ENCODE measurements around the gene PUDP. TPM values are rescaled to one million over a fixed set of nuclear protein-coding genes. Genes with fewer than 3 reads are reported as not detected.

PUDP gene
- total and polyA plus RNA-seq, 4 donors, result 4.8 to 18.7 (median 7.6) TPM

DNA sequence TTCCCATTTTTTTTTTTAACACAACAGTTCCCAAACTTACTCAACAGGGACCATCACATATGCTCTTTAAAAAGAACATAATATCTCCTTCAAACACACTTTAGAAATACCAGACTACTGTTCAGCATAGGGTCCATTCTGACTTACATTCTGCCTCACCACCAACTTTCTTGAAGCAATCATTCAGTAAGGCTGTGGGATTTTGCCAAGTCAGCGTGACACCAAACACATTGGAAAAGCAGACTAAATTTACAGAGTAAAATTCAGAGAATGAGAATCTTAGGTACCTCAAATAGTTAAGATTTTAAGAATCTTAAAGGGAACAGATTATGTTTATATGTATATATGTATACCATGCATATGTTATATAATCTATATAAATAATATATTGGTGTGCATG, 7.2 kb upstream of the PUDP start:
- Histone ChIP-seq H3K4me3 (ENCODE audit: low read length in 2 of 2) (no peak overlapping the region), H3K36me3 (ENCODE audit: control insufficient read depth in 1 of 2, insufficient read depth in 2 of 2, low read length in 1 of 2) (no peaks in the 10 kb centered on the region), H3K27me3 (ENCODE audit: control insufficient read depth in 1 of 2, insufficient read depth in 2 of 2, low read length in 1 of 2) (no peaks in the 10 kb centered on the region), H3K27ac (ENCODE audit: low read depth in 1 of 2, low read length in 2 of 2) (no peak overlapping the region), H3K4me1 (ENCODE audit: control insufficient read depth in 1 of 2, insufficient read depth in 2 of 2, low read length in 2 of 2) (no peaks in the 10 kb centered on the region), H3K9me3 (ENCODE audit: control insufficient read depth, low read length) (no peaks in the 10 kb centered on the region)
- intact Hi-C loops (cut with DNase I), result no loop called here
- ATAC-seq (ENCODE audit: low FRiP score), result no peak
- WGBS, 2 donors, result 76 to 92% methylated on average over 1 of the region's 1 CpG
- DNase-seq, result no peak

GRCh38 chrX:7154041-7154597, 6.2 kb upstream of the PUDP start:
- no peaks in the 10 kb centered on the region for H3K27me3 ChIP-seq (ENCODE audit: control insufficient read depth in 1 of 2, insufficient read depth in 2 of 2, low read length in 1 of 2)
- H3K9me3 ChIP-seq (ENCODE audit: control insufficient read depth, low read length), result no peaks in the 10 kb centered on the region
- H3K4me3 ChIP-seq (ENCODE audit: low read length in 2 of 2), result no peak overlapping the region
- no peaks in the 10 kb centered on the region for H3K36me3 ChIP-seq (ENCODE audit: control insufficient read depth in 1 of 2, insufficient read depth in 2 of 2, low read length in 1 of 2)
- DNase-seq (no peak), ATAC-seq (ENCODE audit: low FRiP score) (no peak)
- intact Hi-C loops (cut with DNase I), result no loop called here
- 82 to 83% methylated on average over 7 of the region's 7 CpGs for WGBS, 2 donors
- H3K27ac ChIP-seq (ENCODE audit: low read depth in 1 of 2, low read length in 2 of 2), result no peak overlapping the region
- no peaks in the 10 kb centered on the region for H3K4me1 ChIP-seq (ENCODE audit: control insufficient read depth in 1 of 2, insufficient read depth in 2 of 2, low read length in 2 of 2)

- no peak for DNase-seq
- ATAC-seq (ENCODE audit: low FRiP score), result no peak
- 89 to 93% methylated on average over 2 of the region's 2 CpGs for WGBS, 2 donors
- no peaks in the 10 kb centered on the region for H3K4me1 ChIP-seq (ENCODE audit: control insufficient read depth in 1 of 2, insufficient read depth in 2 of 2, low read length in 2 of 2)
- H3K4me3 ChIP-seq (ENCODE audit: low read length in 2 of 2), result no peak overlapping the region
- no peaks in the 10 kb centered on the region for H3K36me3 ChIP-seq (ENCODE audit: control insufficient read depth in 1 of 2, insufficient read depth in 2 of 2, low read length in 1 of 2)
- no peaks in the 10 kb centered on the region for H3K9me3 ChIP-seq (ENCODE audit: control insufficient read depth, low read length)
- H3K27me3 ChIP-seq (ENCODE audit: control insufficient read depth in 1 of 2, insufficient read depth in 2 of 2, low read length in 1 of 2), result no peaks in the 10 kb centered on the region
- intact Hi-C loops (cut with DNase I), result no loop called here
- no peak overlapping the region for H3K27ac ChIP-seq (ENCODE audit: low read depth in 1 of 2, low read length in 2 of 2)
These were observed 5.3 kb upstream of the PUDP start for GRCh38 chrX:7153231-7153630.

- no peak overlapping the region for H3K4me3 ChIP-seq (ENCODE audit: low read length in 2 of 2)
- intact Hi-C loops (cut with DNase I), result no loop called here
- no peaks in the 10 kb centered on the region for H3K27me3 ChIP-seq (ENCODE audit: control insufficient read depth in 1 of 2, insufficient read depth in 2 of 2, low read length in 1 of 2)
- ATAC-seq (ENCODE audit: low FRiP score) (no peak), DNase-seq (no peak)
- 89 to 90% methylated on average over 5 of the region's 5 CpGs for WGBS, 2 donors
- H3K27ac ChIP-seq (ENCODE audit: low read depth in 1 of 2, low read length in 2 of 2), result no peak overlapping the region
- no peaks in the 10 kb centered on the region for H3K4me1 ChIP-seq (ENCODE audit: control insufficient read depth in 1 of 2, insufficient read depth in 2 of 2, low read length in 2 of 2)
- H3K9me3 ChIP-seq (ENCODE audit: control insufficient read depth, low read length), result no peaks in the 10 kb centered on the region
- no peaks in the 10 kb centered on the region for H3K36me3 ChIP-seq (ENCODE audit: control insufficient read depth in 1 of 2, insufficient read depth in 2 of 2, low read length in 1 of 2)
These were observed 1.5 kb upstream of the PUDP start for GRCh38 chrX:7149411-7149810.

DNA sequence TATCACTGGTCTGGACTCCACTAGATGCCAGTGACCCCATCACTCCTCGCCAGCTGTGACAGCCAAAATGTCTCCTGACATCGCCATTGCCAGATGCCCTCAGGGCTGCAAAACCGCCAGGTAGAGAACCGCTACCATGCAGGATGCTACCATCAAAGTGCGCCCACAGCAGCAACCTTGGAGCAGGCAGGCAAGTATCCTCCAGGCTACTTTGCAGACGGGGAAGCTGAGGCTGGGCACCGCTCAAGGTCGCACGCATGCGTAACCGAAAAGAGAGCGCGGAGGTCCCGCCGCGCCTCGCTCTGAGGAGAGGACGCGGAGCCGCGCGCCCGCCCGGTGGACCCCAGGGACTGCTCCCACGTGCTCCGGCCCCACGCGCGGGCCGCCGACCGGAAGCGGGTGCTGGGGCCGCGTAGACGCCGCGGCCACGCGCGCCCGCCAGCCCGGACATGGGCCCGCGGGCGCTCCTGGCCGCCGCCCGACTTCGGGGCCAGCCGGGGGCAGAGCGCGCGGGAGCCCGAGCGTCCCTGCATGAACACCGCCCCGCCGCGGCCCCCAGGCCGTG, 458 bp downstream of the PUDP start, which contains the start of gene STS:
Gene STS, plus strand, starts transcription at position 300 of the 565 bp plus-strand sequence. CDS start 105,488 bp downstream, outside the sequence.
- H3K9me3 ChIP-seq (ENCODE audit: control insufficient read depth, low read length), result no peaks in the 10 kb centered on the region
- peak within 1 kb of the TSS; percentile 20 to 78 for H3K27ac ChIP-seq (ENCODE audit: low read depth in 1 of 2, low read length in 2 of 2)
- no peaks in the 10 kb centered on the region for H3K36me3 ChIP-seq (ENCODE audit: control insufficient read depth in 1 of 2, insufficient read depth in 2 of 2, low read length in 1 of 2)
- H3K4me1 ChIP-seq (ENCODE audit: control insufficient read depth in 1 of 2, insufficient read depth in 2 of 2, low read length in 2 of 2), result no peaks in the 10 kb centered on the region
- intact Hi-C loops (cut with DNase I), result no loop called here
- H3K27me3 ChIP-seq (ENCODE audit: control insufficient read depth in 1 of 2, insufficient read depth in 2 of 2, low read length in 1 of 2), result no peaks in the 10 kb centered on the region
- peak within 1 kb of the TSS; percentile 88 to 96 for H3K4me3 ChIP-seq (ENCODE audit: low read length in 2 of 2)
- DNase-seq (peak; percentile 68 to 86), ATAC-seq (ENCODE audit: low FRiP score) (peak; percentile 86)
- WGBS, 2 donors, result 0% methylated on average over 32 to 61 of the region's 61 CpGs

GRCh38 chrX:7146703-7147412, 1.1 kb downstream of the PUDP start:
- Histone ChIP-seq H3K27me3 (ENCODE audit: control insufficient read depth in 1 of 2, insufficient read depth in 2 of 2, low read length in 1 of 2) (no peaks in the 10 kb centered on the region), H3K4me1 (ENCODE audit: control insufficient read depth in 1 of 2, insufficient read depth in 2 of 2, low read length in 2 of 2) (no peaks in the 10 kb centered on the region), H3K4me3 (ENCODE audit: low read length in 2 of 2) (peak overlapping the region; percentile 47 to 88), H3K9me3 (ENCODE audit: control insufficient read depth, low read length) (no peaks in the 10 kb centered on the region), H3K27ac (ENCODE audit: low read depth in 1 of 2, low read length in 2 of 2) (no peak overlapping the region), H3K36me3 (ENCODE audit: control insufficient read depth in 1 of 2, insufficient read depth in 2 of 2, low read length in 1 of 2) (no peaks in the 10 kb centered on the region)
- intact Hi-C loops (cut with DNase I), result no loop called here
- no peak for DNase-seq
- ATAC-seq (ENCODE audit: low FRiP score), result peak; percentile 30
- WGBS, 2 donors, result 19% methylated on average over 13 of the region's 13 CpGs

DNA sequence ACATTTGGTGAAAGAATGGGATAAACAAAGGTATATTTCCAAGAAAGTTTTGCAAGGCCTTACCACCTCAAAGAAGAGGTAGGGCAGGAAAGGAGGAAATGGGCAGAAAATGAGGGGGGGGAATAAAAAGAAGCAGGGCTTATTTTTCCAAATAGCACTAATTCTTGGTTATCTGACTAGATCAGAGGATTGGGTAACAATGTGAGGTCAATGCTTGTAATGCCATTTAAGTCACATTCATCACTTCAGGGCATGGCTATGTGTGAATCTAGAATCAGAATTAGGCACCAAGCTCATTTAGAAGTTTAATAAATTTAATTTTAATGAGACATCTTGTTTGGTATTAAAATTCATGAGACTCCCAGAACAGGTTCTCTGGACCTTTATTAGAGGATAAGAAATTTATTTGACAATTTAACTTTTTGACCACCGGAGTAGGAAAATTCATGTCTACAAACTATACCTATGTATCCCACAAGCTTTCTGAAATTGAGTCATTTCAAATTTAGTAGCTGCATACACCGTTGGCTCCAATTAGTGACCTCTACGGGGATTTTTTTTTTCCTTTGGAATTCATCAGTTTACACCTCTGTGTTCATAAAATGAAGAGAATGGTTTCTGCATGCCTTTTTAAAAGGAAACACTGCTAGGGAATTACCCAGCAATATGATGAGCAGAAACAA, 1.8 kb downstream of the PUDP start:
- no peak for DNase-seq
- Histone ChIP-seq H3K9me3 (ENCODE audit: control insufficient read depth, low read length) (no peaks in the 10 kb centered on the region), H3K4me3 (ENCODE audit: low read length in 2 of 2) (no peak overlapping the region), H3K36me3 (ENCODE audit: control insufficient read depth in 1 of 2, insufficient read depth in 2 of 2, low read length in 1 of 2) (no peaks in the 10 kb centered on the region), H3K27me3 (ENCODE audit: control insufficient read depth in 1 of 2, insufficient read depth in 2 of 2, low read length in 1 of 2) (no peaks in the 10 kb centered on the region), H3K27ac (ENCODE audit: low read depth in 1 of 2, low read length in 2 of 2) (no peak overlapping the region), H3K4me1 (ENCODE audit: control insufficient read depth in 1 of 2, insufficient read depth in 2 of 2, low read length in 2 of 2) (no peaks in the 10 kb centered on the region)
- no peak for ATAC-seq (ENCODE audit: low FRiP score)
- intact Hi-C loops (cut with DNase I), result no loop called here
- WGBS, 2 donors, result 82 to 85% methylated on average over 3 of the region's 3 CpGs

DNA sequence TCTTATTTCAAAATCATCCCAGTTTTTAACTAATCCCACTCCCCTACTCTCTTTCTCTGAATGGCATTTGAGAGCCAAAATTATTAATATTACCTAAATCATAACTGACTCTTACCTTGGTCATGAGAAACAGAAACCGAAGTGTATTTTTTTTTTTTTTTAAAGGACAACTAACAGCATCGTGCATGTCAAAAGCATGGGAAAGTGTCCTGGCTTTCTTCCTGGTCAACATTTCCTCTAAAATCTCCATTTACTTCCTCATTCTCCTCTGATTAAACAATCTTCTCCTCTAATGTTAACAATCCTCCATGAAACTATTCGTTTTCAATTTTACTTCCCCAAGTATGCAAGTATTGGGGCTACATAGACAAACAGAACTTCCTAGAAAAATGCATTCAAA, 2.5 kb downstream of the PUDP start:
- Histone ChIP-seq H3K27ac (ENCODE audit: low read depth in 1 of 2, low read length in 2 of 2) (no peak overlapping the region), H3K9me3 (ENCODE audit: control insufficient read depth, low read length) (no peaks in the 10 kb centered on the region), H3K27me3 (ENCODE audit: control insufficient read depth in 1 of 2, insufficient read depth in 2 of 2, low read length in 1 of 2) (no peaks in the 10 kb centered on the region), H3K36me3 (ENCODE audit: control insufficient read depth in 1 of 2, insufficient read depth in 2 of 2, low read length in 1 of 2) (no peaks in the 10 kb centered on the region), H3K4me3 (ENCODE audit: low read length in 2 of 2) (no peak overlapping the region), H3K4me1 (ENCODE audit: control insufficient read depth in 1 of 2, insufficient read depth in 2 of 2, low read length in 2 of 2) (no peaks in the 10 kb centered on the region)
- WGBS, 2 donors, result 26 to 29% methylated on average over 3 of the region's 3 CpGs
- DNase-seq, result no peak
- intact Hi-C loops (cut with DNase I), result no loop called here
- ATAC-seq (ENCODE audit: low FRiP score), result no peak

All from aorta (tissue), 5 donors.